Kasumi-1 (cell line): ENCODE results near the gene TRPC4.

Source experiments
- DNase-seq, 2 experiments: peaks; one replicate each; lab custom pipeline; 2025; lab: John Stamatoyannopoulos, UW

TRPC4 gene

DNA sequence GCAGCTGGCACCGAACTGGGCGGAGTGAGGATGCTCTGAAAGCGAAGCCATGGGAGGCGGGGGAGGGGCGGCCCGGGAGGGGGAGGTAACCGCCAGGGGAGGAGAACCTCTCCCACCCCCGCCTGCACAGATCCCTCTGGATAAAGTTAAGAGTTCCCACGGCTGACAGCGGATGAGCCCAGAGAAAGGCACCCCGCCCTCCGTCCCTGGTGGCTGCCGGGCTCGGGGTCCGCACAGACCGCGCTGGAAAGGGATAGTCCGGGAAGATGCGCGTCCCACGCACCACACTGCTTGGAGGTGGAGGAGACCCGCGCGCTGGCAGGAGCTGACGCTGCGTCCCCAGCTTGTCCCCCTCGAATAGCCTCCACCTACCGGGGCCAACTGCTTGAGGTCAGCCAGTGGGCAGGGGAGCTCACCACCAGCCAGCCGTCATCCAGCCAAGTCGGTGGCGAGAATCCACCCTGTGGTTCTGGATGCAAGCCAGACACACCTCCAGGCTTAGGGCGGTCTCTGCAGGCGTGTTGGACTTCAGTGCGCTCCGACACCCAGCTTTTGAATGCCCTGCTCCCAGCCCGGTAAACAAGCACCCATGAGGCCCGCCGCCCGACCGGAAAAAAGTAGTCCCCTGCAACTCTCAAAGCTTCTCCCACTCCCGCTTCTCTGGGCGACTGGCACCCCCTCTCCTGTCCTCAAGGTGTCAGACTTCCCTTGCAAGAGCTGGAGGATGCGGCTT, at the start of gene TRPC4:
Gene TRPC4 (minus strand): TSS at position 17 of the 733 bp plus-strand sequence. CDS start 86,439 bp downstream, outside the sequence.
- no peak for DNase-seq

DNA sequence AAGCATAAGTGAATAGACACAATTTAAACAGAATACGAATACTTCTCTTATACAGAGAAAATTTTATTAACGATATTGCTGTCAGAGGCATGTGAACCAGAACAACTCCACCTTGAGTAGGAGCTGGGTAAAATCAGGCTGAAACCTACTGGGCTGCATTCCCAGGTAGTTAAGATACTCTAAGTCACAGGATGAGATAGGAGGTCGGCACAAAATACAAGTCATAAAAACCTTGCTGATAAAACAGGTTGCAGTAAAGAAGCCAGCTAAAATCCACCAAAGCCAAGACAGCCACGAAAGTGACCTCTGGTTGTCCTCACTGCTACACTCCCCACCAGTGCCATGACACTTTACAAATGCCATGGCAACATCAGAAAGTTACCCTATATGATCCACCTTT, 49.2 kb upstream of the TRPC4 start:
- no peak for DNase-seq

DNA sequence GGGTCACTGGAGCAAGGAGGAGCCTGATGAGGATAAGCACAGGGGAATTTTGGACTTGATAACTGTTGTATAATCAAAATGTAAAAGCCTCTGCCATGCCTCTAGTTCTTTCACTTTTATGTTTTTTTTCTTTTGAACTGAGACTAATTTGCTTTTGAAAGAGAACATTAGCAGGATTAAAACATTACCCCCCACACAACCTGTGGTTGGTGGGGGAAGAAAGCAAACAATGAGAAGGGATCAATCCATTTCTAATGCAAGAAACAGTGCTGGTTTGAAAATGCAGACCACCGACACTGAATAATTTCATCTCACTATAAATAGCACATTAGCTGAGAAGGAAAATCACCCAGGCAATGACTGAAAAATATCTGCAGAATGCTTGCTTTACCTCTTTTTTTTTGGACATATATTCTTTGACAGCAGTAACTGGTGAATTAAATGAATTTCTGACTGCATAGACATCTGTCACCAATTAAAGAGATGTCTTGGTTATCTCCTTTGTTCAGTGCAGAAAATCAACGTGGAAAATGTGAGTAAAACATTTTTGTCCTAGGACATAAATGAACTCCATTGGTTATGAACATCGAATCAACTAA, 48.6 kb upstream of the TRPC4 start:
- DNase-seq = no peak

DNA sequence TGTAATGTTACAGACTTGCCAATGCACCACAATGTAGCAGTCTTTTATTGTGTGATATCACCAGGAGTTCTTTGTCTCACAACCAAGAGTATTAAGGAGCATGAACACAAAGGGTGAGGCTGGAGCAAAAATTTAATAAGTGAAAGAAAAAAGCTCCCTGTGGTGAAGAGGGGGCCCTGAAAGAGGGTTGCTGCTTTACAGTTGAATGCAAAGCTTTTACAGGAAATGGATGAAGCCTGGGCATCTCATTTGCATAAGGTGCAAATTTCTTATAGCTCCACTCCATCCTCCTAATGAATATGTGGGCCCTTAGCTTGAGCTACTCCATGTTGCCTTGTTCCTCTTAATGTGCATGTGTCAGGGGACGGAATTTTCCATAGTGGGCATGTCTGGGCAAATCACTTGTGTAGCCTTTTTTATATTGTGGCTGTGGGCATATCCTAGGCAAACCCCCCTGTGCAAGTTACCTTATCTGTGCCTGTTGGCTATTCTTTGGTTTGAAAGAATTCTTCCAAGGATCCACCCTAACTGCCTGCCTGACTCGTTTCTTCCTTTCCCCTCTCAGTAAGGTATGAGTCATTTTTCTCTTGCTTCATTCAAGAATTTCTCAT, 45.3 kb upstream of the TRPC4 start:
- DNase-seq = no peak

DNA sequence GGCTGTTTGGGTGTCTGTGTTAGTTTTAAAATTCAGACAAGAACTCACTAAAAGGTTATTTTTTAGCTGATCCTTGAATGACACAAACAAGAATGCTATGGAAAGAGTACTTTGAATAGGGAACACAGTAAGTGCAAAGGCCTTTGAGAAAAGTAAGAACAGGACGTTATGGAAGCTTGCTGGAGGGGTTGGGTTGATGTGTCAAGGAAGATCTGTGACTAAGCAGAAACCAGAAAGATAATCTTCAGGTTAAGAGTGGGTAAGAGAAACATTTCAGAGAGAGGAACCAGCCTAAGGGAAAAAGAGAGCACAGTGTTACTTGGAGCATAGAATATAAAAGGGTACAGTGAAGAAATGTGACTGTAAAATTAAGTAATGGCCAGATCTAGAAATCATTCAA, 41.2 kb upstream of the TRPC4 start:
- DNase-seq = no peak

DNA sequence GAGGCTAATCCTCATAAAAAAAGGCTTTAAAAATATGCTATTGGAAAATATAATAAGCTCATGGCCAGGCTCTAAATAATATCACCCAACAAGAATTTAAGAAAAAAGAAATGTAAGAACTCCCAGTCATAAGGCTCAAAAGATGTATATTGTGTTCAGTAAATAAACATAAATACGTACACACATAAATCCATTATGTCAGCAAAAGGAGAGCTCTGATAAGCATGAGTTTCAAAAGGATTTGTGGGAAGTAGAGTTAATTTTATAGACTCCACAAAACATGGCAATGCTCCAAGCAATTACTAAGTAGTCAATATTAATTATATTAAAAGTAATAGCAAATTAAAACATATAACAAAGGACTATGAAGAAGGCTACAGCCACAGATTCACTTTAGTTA, 37.3 kb upstream of the TRPC4 start:
- DNase-seq = no peak

DNA sequence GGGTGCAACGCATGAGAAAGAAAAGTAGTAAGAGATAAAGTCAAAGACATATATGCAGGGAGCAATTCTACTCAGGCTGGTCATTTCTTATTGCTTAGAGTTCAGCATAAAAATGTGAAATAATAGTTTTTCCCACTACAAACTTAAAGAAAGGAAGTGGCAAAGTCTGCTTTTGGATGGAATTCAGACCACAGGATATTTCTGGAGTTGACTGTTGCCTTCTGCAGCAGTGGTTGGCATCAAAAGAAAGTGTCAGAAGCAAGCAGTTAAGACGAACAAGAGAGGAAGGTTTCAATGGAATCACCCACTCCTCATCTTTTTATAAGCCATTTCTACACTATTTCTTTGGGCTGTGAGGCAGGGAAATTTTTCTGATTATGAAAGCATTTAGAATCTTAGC, 36.2 kb upstream of the TRPC4 start:
- peak; percentile 5 to 31 for DNase-seq

DNA sequence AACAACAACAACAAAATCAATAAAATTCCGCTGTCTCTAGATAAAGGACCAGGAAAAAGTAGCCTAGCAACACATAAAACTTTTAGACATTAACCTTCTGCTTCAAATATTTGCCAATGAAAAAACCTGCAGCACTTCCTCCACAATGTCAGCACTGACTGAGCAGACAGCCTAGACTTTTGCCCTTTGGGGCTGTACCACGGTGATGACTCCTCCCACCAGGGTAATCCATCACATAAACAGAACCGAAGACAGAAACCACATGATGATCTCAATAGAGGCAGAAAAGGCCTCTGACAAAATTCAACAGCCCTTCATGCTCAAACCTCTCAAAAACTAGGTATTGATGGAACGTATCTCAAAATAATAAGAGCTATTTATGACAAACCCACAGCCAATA, 30.2 kb upstream of the TRPC4 start:
- DNase-seq = no peak

DNA sequence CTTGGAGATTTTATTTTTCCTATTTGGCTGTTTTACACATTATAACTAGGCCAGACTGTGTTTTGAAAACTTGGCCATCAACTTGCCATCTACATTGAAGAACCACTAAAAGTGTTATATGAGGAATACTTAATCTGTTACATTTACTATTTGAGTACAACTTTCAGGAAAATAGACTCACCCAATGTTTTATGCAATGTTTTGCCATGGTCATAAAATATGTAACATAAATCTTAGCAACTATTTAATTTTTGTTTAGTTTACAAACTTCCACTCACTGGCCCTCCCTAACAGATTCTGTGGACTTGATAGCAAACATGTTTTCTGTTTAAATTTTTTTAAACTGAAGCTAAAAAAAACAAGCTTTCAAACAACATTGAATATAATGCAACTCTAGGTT, 23.7 kb upstream of the TRPC4 start:
- no peak for DNase-seq

DNA sequence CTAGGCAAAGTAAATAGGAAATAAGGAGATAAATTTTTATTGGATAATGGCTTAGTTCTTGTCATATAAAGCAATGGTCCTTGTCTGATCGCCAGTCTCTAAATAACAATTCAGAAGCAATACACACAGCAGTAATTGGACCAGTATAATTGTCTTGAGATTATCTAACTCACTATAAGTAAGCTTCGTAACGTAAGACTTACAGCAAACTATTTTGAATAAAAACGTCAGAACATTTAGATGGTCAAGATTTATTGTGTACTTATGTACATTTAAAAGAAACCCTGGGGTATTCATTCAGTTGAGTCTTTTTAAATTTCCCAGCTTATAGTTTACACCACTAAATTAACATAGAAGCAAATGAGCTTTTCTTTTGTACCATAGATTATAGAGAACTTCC, 20.2 kb upstream of the TRPC4 start:
- DNase-seq = no peak

DNA sequence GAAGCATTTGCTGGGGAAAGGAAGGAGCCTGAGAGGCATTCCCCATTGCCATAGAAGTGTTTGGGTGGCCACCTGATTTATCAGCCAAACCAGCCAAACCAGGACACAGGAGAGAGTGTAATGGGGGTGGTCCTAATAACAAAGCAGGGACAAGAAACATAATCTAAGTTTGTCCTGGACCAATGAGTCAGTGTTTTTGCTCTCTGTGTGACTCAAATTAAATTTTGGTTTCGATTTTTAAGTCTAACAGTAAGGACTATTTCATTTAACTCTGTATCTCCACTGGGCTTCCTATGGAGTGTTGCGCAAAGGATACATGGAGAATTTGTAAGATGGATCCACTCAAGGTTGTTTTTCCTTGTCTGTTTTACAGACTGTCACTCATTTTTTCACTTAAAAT, 19.5 kb upstream of the TRPC4 start:
- no peak for DNase-seq

DNA sequence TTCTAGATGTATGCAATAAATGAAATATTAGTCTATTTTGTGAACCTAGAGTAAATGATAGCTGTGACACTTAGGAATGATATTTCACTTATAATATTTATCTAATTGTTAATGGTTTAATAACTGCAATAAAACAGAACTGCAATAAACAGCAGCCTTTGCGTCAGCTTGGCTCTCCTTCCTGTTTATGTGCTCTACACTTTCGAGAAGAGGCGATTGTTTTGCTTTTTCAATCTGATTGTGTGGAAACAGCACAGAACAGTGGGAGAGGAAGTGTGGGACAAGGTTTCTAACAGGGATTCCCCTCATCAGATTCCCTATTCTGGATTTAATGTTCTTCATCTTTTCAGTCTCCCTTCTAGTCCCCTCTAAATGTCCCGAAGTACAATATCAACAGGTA, 17.3 kb upstream of the TRPC4 start:
- no peak for DNase-seq

DNA sequence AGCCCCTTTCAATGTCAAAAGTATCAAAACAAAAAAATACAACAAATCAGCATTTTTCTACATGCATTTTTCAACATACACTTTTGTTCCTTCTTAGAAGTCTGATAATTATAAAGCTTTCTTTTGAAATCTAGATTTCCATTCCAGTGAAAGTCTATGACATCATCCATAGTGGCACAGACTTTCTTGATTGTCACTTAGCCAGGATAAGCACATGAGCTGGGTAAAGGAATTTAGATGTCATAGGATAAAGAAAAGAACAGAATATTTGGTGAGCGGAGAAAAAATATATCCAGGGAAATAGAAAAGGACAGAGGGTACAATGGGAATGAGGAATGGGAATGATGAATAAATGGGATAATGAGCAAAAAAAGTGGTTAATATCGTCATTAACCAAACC, 15.1 kb upstream of the TRPC4 start:
- no peak for DNase-seq

DNA sequence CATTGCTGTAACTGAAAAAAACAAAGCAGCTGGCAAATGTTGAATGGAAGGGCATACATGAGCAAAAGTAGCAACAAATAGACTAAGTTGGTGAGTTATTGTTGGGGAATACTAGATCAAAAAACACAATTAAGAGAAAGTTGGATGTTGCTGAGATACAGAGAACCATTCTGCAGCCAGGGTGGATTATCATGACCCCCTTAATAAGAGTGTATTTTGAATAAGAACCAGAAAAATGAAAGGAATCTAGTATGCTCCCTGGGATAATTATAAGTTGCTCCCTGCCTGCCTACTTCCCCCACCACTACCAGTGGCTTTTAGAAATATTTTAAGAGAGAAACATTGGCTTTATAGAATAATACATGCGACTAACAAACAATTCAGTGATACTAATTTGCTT, 14.5 kb upstream of the TRPC4 start:
- no peak for DNase-seq

DNA sequence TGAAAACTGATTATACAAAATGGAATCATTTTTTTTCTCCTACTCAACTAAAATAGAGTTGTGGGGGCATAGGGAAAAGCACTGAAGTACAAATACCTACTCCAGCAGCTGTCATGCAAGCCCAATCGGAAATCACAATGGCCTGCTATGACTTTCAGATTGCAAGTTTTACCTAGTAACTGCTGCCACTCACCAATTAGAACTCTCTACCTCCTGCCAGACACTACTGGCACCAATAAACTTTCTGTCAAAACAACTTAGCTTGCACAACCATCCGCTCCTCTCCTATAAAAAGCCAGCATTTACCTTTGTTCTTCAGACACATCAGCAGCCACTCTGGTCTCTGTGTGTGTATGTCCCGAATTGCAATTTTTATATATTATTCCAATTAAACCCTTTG, 9.3 kb upstream of the TRPC4 start:
- no peak for DNase-seq

DNA sequence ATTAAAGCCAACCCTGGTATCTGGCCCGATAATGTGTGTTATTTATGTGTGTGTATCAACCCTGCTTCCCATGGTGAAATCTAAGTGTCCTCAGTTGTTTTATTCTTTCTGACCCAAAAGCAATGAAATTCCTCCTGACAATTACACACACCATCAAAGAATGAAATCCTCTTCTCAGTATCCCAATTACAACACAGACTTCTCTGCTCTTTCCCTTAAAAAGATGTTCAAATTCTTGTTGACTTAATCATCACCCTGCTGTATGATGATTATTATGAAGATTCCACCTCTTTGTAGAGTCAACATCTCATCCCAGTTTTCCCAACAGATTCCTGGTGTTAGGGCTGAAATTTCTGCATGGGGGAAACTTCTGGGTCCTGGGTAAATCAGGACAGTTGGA, 8.9 kb upstream of the TRPC4 start:
- DNase-seq = no peak

DNA sequence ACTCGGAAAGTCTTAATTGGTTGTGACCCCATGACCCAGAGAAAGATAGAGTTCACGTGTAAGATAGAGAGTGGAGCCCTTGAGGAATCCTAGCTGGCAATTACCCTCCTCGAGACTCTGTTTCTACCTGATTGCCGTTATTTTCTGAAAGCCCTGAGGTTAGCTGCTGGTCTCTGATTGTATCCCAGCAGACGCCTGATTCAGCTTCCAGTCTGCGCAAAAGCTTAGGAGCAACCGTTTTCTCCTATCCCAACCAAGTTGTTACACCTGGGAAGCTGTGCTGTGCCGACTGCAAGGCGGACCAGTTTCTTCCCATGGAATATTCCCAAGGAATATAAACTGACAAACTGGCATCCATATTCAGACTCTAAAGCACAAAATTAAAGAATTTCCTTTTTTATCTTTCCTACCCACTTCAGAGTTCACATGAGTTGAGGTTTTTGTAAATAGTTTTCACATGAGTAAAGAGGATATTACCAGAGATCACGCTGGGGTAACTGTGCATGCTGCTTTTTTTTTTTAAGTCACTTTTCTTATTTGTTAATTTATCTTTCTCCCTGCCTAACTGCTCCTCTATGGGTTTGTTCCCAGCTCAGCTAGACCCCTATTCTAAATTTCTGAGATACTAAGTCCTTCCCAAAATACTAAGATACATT, 1.5 kb upstream of the TRPC4 start:
- DNase-seq = no peak

DNA sequence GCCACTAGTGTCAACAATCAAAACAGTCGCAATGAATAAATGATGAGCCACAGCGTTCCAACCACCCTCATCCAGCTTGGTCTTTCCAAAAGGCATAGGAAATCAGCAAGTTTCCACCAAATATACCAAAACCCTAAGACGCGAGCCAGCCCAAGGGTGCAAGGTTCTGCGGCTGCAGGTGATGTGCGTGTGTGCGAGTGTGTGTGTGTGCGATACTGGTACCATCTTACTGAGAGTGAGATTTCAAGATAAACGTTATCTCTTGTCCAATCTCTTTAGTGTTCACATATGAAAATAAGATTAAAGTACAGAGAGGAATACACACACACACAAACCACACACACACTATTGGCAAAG, 895 bp upstream of the TRPC4 start:
- DNase-seq = no peak

DNA sequence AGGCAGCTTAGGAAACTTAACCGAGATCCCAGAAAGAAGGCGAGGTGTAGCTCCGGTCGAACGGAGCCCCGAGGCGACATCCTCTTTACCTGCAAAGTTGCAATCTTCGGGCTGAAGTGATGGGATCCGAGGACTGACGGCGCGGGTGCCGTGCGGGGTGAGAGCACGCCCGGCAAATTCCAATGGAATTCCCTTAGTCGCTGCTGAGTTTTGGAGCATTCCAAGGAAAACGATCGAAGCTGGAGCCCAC, 141 bp downstream of the TRPC4 start:
- DNase-seq = no peak

DNA sequence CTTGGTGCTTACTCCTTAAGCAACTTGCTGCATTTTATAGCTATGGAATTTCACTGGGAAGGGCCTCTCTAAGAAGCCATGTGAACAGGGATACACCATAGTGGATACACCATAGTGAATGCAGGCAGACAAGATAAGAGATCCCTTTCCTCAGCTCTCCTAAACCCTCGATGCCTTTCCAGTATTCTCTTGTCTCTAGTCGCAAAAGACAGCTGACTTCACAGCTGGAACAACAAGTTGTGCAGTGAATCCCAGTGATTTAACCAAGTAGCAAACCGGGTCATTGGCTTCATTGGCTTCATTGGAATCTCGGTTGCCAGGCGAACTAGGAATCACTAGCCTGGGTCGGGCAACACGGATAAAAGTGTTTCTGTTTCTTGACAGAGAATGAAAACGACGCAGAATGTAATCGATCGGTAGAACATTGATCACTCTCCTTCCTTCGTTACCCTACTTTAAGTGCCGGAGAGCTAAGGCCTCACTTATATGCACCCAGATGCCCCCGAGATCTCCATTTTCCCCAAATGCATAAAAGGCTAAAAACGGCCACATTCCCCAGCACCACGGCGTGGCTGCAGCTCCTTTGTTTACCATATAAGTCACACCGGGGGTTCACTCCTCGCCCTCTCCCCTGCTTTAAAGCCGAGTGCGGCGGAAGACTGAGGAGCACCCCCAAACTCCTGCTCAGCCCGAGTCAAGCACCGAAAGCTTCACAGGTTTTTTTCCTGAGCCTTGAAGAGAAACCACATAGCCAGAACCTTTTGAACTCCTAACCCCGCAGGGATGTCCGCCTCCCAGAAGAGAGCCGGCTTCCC, 674 bp downstream of the TRPC4 start:
- no peak for DNase-seq

DNA sequence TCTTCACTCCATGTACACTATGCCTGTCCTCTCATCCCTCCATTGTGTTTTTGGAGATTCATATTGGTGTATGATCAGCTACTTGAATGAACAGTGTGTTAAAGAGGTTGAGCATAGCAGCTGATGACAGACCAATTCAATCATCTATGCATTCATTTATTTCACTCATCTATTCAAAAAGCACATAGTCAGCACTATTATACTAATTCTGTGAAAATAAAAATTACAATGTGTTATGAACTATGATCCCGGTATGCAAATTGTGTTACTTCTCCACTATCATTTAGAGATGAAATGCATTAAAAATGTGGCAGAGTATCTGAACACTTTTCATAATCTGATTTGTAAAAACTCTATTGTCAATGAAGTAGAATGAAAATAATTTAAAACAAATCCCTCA, 5.9 kb downstream of the TRPC4 start:
- DNase-seq = no peak

DNA sequence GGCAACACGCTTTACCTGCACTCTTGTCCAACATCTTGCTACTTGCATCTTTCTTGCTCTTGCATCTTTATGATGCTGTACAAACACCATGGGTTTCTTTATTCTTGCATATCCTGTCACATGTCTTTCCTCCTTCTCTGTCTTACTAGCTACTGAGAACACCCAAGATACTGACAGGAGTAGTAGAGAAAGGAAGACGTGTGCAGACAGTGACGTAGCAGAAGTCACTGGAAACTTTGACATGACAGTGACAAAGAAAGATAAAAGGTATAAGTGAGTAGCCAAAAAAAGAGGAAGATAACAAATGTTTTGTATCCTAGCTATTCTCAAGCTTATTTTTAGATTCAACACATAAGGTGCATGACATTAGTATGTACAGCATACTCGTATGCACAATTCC, 34.2 kb downstream of the TRPC4 start:
- DNase-seq = no peak

DNA sequence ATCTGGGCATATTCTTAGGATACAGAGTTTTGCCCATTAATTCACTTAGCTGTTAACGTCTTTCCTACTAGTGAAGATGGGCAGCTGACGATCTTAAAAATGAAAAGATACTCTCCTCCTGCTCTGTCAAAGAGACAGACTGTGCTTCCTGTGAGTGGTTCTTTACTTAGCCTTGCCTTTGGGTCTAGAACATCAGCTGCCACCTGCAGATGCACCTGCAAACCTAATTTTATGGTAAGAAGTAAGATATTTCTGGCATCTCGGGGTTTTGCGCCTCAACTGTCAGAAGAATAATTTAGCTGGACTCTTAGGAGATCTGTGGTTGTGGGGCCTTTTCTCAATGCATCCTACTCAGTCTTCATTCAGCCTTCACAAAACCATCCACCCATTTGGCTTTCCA, 36.2 kb downstream of the TRPC4 start:
- no peak for DNase-seq
